HepG2 (cell line): Measurements from ENCODE around the gene MAN2A2. TPM values are rescaled to one million over a fixed set of nuclear protein-coding genes. Genes with fewer than 3 reads are reported as not detected.

Source experiments
- ATAD3A ChIP-seq: sonication (generic); formaldehyde crosslinking; IDR thresholded peaks from 2 replicates; pipeline ENCODE4 v1.4.0; 2020; ENCODE audit warnings: missing genetic modification reagents
- EEA1 ChIP-seq: sonication (generic); formaldehyde crosslinking; IDR thresholded peaks from 2 replicates; pipeline ENCODE4 v1.5.1; 2020; ENCODE audit warnings: mild to moderate bottlenecking, missing genetic modification reagents, borderline replicate concordance
- ESRRA ChIP-seq: sonication (generic); formaldehyde crosslinking; IDR thresholded peaks from 2 replicates; pipeline ENCODE4 v1.5.1; 2020; ENCODE audit warnings: mild to moderate bottlenecking, low read depth, missing genetic modification reagents
- GATAD1 ChIP-seq: IDR thresholded peaks from 2 replicates; pipeline ENCODE4 v1.6.1; 2016; ENCODE audit warnings: missing genetic modification reagents, missing compliant biosample characterization
- RAD51 ChIP-seq: fragments of 450-650 bp; IDR thresholded peaks from 2 replicates; pipeline ENCODE4 v1.6.1; 2016; ENCODE audit warnings: borderline replicate concordance
- ZFX ChIP-seq: sonication (generic); formaldehyde crosslinking; IDR thresholded peaks from 2 replicates; pipeline ENCODE4 v1.4.0; 2020; ENCODE audit warnings: mild to moderate bottlenecking, low read depth, missing genetic modification reagents, moderate library complexity
- polyA plus RNA-seq, 8 experiments: library from polyadenylated mRNA; depleted of rRNA in 3 of 8; stranded (reverse) in 7 of 8; unstranded in 1 of 8; fragments of >200 nt; fragmentation: Illumina TruSeq in 4 of 8; extraction: Trizol in 4 of 8; gene quantifications; 2 replicates each; pipeline versions ENCODE4 v1.2.1 to v1.2.3, GENCODE V29; 2011 to 2016; ENCODE audit warnings: low read depth in 4 of 8, missing spikeins in 1 of 8, mixed read lengths in 1 of 8; ENCODE audit not compliant: insufficient read depth in 1 of 8
- total RNA-seq, 5 experiments: library from RNA; depleted of rRNA; stranded (reverse); fragments of >200 nt; fragmentation: Illumina TruSeq; extraction: Trizol; gene quantifications; 2 replicates each; pipeline ENCODE4 v1.2.3, GENCODE V29; 2016; ENCODE audit warnings: low read depth in 1 of 5
- TF ChIP-seq, protein P1 (sequence below): sonication (generic); formaldehyde crosslinking; IDR thresholded peaks from 2 replicates; pipeline ENCODE4 v1.4.0; 2020; ENCODE audit warnings: missing genetic modification reagents, mild to moderate bottlenecking, borderline replicate concordance
- TF ChIP-seq, protein P2 (sequence below): IDR thresholded peaks from 2 replicates; pipeline ENCODE4 v1.6.1; 2016; ENCODE audit warnings: low read depth, control low read depth
- TF ChIP-seq, protein P3 (sequence below): fragments of 450-650 bp; IDR thresholded peaks from 2 replicates; pipeline ENCODE4 v1.6.1; 2016

The MAN2A2 gene
- total and polyA plus RNA-seq, 2 of the 13 experiments (the other 11 are each of a cell fraction or from before 2014, with no cell fraction given), result 17.5 to 51.5 TPM

DNA sequence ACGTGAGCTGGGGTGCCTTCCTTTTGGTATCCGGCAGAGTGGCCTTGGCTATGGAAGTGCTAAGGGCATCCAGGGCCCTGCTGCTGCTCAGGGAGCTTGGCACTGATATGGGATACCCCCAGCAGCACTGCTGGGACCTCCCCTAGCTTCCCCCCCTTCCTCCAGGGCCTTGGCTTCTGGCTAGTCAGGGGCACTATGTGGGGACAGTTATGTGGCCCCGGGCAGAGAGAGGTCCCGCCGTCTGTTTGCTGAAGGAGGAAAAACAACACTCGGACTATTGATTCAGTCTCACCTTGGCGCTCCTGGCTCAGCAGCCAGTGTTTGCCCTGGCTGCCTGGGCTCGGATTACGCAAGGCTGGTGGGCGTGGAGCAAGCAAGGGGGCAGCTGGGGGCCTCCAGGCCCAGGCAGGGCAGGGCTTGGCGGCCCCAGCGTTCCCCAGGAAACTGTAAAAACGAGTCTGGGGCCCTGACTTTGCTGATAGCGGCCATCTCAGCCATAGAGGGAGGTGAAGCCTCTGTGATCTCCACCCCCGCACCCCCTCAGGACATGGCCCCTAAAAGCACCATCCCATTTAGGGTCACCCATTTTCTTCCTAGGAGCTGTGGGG is 29.0 kb upstream of the MAN2A2 start (continued):
- TF ChIP-seq, protein P1, sequence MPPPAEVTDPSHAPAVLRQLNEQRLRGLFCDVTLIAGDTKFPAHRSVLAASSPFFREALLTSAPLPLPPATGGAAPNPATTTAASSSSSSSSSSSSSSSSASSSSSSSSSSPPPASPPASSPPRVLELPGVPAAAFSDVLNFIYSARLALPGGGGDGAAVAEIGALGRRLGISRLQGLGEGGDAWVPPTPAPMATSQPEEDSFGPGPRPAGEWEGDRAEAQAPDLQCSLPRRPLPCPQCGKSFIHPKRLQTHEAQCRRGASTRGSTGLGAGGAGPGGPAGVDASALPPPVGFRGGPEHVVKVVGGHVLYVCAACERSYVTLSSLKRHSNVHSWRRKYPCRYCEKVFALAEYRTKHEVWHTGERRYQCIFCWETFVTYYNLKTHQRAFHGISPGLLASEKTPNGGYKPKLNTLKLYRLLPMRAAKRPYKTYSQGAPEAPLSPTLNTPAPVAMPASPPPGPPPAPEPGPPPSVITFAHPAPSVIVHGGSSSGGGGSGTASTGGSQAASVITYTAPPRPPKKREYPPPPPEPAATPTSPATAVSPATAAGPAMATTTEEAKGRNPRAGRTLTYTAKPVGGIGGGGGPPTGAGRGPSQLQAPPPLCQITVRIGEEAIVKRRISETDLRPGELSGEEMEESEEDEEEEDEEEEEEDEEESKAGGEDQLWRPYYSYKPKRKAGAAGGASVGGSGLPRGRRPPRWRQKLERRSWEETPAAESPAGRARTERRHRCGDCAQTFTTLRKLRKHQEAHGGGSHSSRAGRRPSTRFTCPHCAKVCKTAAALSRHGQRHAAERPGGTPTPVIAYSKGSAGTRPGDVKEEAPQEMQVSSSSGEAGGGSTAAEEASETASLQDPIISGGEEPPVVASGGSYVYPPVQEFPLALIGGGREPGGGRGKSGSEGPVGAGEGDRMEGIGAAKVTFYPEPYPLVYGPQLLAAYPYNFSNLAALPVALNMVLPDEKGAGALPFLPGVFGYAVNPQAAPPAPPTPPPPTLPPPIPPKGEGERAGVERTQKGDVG (CRISPR knock-in tag), result peak; percentile 95; the same call in 1 of the 2 replicates
- peak; percentile 76 for TF ChIP-seq GATAD1 (CRISPR knock-in tag)
- no peak for TF ChIP-seq RAD51
- peak; percentile 90 for TF ChIP-seq ZFX (CRISPR knock-in tag)
- no peak for TF ChIP-seq ATAD3A (CRISPR knock-in tag)
- TF ChIP-seq, protein P2, sequence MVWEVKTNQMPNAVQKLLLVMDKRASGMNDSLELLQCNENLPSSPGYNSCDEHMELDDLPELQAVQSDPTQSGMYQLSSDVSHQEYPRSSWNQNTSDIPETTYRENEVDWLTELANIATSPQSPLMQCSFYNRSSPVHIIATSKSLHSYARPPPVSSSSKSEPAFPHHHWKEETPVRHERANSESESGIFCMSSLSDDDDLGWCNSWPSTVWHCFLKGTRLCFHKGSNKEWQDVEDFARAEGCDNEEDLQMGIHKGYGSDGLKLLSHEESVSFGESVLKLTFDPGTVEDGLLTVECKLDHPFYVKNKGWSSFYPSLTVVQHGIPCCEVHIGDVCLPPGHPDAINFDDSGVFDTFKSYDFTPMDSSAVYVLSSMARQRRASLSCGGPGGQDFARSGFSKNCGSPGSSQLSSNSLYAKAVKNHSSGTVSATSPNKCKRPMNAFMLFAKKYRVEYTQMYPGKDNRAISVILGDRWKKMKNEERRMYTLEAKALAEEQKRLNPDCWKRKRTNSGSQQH (CRISPR knock-in tag), result peak; percentile 93
- no peak for TF ChIP-seq EEA1 (CRISPR knock-in tag)
- TF ChIP-seq ESRRA (CRISPR knock-in tag), result peak; percentile 95
- TF ChIP-seq, protein P3, sequence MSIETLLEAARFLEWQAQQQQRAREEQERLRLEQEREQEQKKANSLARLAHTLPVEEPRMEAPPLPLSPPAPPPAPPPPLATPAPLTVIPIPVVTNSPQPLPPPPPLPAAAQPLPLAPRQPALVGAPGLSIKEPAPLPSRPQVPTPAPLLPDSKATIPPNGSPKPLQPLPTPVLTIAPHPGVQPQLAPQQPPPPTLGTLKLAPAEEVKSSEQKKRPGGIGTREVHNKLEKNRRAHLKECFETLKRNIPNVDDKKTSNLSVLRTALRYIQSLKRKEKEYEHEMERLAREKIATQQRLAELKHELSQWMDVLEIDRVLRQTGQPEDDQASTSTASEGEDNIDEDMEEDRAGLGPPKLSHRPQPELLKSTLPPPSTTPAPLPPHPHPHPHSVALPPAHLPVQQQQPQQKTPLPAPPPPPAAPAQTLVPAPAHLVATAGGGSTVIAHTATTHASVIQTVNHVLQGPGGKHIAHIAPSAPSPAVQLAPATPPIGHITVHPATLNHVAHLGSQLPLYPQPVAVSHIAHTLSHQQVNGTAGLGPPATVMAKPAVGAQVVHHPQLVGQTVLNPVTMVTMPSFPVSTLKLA, result no peak
